ENCODE data around the gene NAXD. TPM values are rescaled to one million over a fixed set of nuclear protein-coding genes. Genes with fewer than 3 reads are reported as not detected.

Gene NAXD
- total RNA-seq, 1 experiment from 2014 or later: 18.7 TPM

DNA sequence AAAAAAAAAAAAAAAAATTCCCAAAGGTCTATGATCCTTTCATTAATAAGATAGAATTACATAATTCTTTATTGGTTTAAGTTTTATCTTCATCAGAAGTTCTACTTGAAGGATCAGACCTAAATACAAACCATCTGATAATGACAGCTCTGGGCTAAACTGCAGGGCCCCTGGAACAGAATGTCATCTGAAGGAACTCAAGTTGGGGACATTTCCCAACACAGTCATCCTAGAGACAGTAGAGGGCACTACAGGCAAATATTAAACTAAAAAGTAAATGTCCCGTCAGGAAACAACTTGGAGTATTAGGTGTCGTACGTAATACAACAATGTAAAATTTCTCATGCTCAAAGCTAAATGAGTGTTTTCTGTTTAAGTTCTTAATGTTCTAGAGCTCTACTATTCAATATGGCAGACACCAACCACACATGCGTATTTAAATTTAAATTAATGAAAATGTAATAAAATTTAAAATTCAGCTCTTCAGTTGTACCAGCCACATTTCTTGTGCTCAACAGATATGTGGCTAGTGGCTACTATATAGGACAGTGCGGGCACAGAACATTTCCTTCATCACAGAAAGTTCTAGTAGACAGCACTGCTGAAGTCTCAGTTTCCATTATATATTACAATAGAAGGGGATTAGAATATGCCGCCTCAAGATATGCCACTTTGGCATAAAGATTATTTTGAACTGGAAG lies 21.8 kb upstream of the NAXD start:
- Histone ChIP-seq H3K79me2 (ENCODE audit: low read length) (no peaks in the 10 kb centered on the region), H3K36me3 (ENCODE audit: low read depth, low read length) (no peaks in the 10 kb centered on the region), H3K27ac (ENCODE audit: low read length) (no peak overlapping the region), H3K4me1 (ENCODE audit: insufficient read depth, low read length) (no peaks in the 10 kb centered on the region), H3K4me2 (ENCODE audit: low read length) (peak overlapping the region; percentile 37), H3F3A (ENCODE audit: low read length, unreplicated experiment) (no peaks in the 10 kb centered on the region), H3K4me3 (ENCODE audit: low read length) (no peak overlapping the region), H3K9me2 (replicated peaks; ENCODE audit: low read length) (no peaks in the 10 kb centered on the region), H4K20me1 (ENCODE audit: low read length) (no peaks in the 10 kb centered on the region), H3K9me3 (ENCODE audit: low read length) (no peaks in the 10 kb centered on the region), H2AFZ (ENCODE audit: low read length) (peak overlapping the region; percentile 38; the same call in 1 of the 2 replicates), H3K27me3 (ENCODE audit: low read length) (no peaks in the 10 kb centered on the region), H3K9ac (ENCODE audit: low read length) (no peak overlapping the region)
- POLR2A ChIA-PET (ENCODE audit: unreplicated experiment): no interaction called here
- ATAC-seq: peak; percentile 95
- DNase-seq: peak; percentile 72
- CTCF ChIA-PET: interaction anchor here (0.6 to 1.3 kb wide), 3 partner anchors 51 to 478 kb away, joined by 3 to 5 read pairs (median 3); no protein-coding TSS in a partner anchor
- intact Hi-C loops (cut with micrococcal nuclease): loop anchor here (2.0 kb wide), 1 partner anchor 225 kb away; no protein-coding TSS in a partner anchor
- TF ChIP-seq, protein P1, sequence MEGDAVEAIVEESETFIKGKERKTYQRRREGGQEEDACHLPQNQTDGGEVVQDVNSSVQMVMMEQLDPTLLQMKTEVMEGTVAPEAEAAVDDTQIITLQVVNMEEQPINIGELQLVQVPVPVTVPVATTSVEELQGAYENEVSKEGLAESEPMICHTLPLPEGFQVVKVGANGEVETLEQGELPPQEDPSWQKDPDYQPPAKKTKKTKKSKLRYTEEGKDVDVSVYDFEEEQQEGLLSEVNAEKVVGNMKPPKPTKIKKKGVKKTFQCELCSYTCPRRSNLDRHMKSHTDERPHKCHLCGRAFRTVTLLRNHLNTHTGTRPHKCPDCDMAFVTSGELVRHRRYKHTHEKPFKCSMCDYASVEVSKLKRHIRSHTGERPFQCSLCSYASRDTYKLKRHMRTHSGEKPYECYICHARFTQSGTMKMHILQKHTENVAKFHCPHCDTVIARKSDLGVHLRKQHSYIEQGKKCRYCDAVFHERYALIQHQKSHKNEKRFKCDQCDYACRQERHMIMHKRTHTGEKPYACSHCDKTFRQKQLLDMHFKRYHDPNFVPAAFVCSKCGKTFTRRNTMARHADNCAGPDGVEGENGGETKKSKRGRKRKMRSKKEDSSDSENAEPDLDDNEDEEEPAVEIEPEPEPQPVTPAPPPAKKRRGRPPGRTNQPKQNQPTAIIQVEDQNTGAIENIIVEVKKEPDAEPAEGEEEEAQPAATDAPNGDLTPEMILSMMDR (conservative IDR thresholded peaks at IDR 0.05; ENCODE audit: low read depth, low read length): peak; percentile 66
- no peak for TF ChIP-seq EZH2 (IDR thresholded peaks at IDR 0.05; ENCODE audit: low read length, unreplicated experiment)
- no TSS peak for BruUV-seq (replicated peaks)

GRCh38 chr13:110597041-110597689 lies 18.2 kb upstream of the NAXD start:
- no peaks in the 10 kb centered on the region for H3K79me2 ChIP-seq (ENCODE audit: low read length)
- H3K9ac ChIP-seq (ENCODE audit: low read length): no peak overlapping the region
- intact Hi-C loops (cut with micrococcal nuclease): no loop called here
- TF ChIP-seq, protein P1 (conservative IDR thresholded peaks at IDR 0.05; ENCODE audit: low read depth, low read length): no peak
- no peak for TF ChIP-seq EZH2 (IDR thresholded peaks at IDR 0.05; ENCODE audit: low read length, unreplicated experiment)
- no peak overlapping the region for H3K4me3 ChIP-seq (ENCODE audit: low read length)
- H3K9me2 ChIP-seq (replicated peaks; ENCODE audit: low read length): no peaks in the 10 kb centered on the region
- no peak overlapping the region for H2AFZ ChIP-seq (ENCODE audit: low read length)
- no peak overlapping the region for H3K27ac ChIP-seq (ENCODE audit: low read length)
- no peaks in the 10 kb centered on the region for H3F3A ChIP-seq (ENCODE audit: low read length, unreplicated experiment)
- no peaks in the 10 kb centered on the region for H3K27me3 ChIP-seq (ENCODE audit: low read length)
- POLR2A ChIA-PET (ENCODE audit: unreplicated experiment): no interaction called here
- no peaks in the 10 kb centered on the region for H3K9me3 ChIP-seq (ENCODE audit: low read length)
- BruUV-seq (replicated peaks): no TSS peak
- no peak for ATAC-seq
- no peak overlapping the region for H3K4me2 ChIP-seq (ENCODE audit: low read length)
- CTCF ChIA-PET: no interaction called here
- H4K20me1 ChIP-seq (ENCODE audit: low read length): no peaks in the 10 kb centered on the region
- no peak for DNase-seq
- no peaks in the 10 kb centered on the region for H3K36me3 ChIP-seq (ENCODE audit: low read depth, low read length)
- no peaks in the 10 kb centered on the region for H3K4me1 ChIP-seq (ENCODE audit: insufficient read depth, low read length)

- no peak for TF ChIP-seq EZH2 (IDR thresholded peaks at IDR 0.05; ENCODE audit: low read length, unreplicated experiment)
- no peak for TF ChIP-seq EZH2phosphoT487 (IDR thresholded peaks at IDR 0.05; ENCODE audit: borderline replicate concordance, low read length)
- TF ChIP-seq, protein P1 (conservative IDR thresholded peaks at IDR 0.05; ENCODE audit: low read depth, low read length): no peak
- DNase-seq: no peak
- no peaks in the 10 kb centered on the region for H3K79me2 ChIP-seq (ENCODE audit: low read length)
- H3K36me3 ChIP-seq (ENCODE audit: low read depth, low read length): no peaks in the 10 kb centered on the region
- no peaks in the 10 kb centered on the region for H3K9me3 ChIP-seq (ENCODE audit: low read length)
- no peaks in the 10 kb centered on the region for H3K27me3 ChIP-seq (ENCODE audit: low read length)
- H2AFZ ChIP-seq (ENCODE audit: low read length): no peak overlapping the region
- no peak overlapping the region for H3K9ac ChIP-seq (ENCODE audit: low read length)
- POLR2A ChIA-PET (ENCODE audit: unreplicated experiment): no interaction called here
- H3K4me3 ChIP-seq (ENCODE audit: low read length): no peak overlapping the region
- no peak for ATAC-seq
- no peak overlapping the region for H3K27ac ChIP-seq (ENCODE audit: low read length)
- no peaks in the 10 kb centered on the region for H4K20me1 ChIP-seq (ENCODE audit: low read length)
- no peak overlapping the region for H3K4me2 ChIP-seq (ENCODE audit: low read length)
- H3K4me1 ChIP-seq (ENCODE audit: insufficient read depth, low read length): no peaks in the 10 kb centered on the region
- no TSS peak for BruUV-seq (replicated peaks)
- no peaks in the 10 kb centered on the region for H3K9me2 ChIP-seq (replicated peaks; ENCODE audit: low read length)
- H3F3A ChIP-seq (ENCODE audit: low read length, unreplicated experiment): no peaks in the 10 kb centered on the region
- intact Hi-C loops (cut with micrococcal nuclease): no loop called here
- CTCF ChIA-PET: no interaction called here
Measured at GRCh38 chr13:110600261-110600819, 15.0 kb upstream of the NAXD start.
